HepG2 (cell line): ENCODE measurements around the gene TFG.

Source experiments
- ARID2 ChIP-seq: sonication (generic); formaldehyde crosslinking; IDR thresholded peaks from 2 replicates; pipeline ENCODE4 v1.8.1; 2022; ENCODE audit warnings: mild to moderate bottlenecking, missing genetic modification reagents, borderline replicate concordance
- POLR2A ChIP-seq, 2 experiments: IDR thresholded peaks; 2 replicates each; pipeline ENCODE4 v1.6.1; 2011; ENCODE audit warnings: low read depth in 2 of 2, low read length in 2 of 2, mild to moderate bottlenecking in 1 of 2, moderate library complexity in 1 of 2; ENCODE audit not compliant: insufficient read depth in 1 of 2
- TF ChIP-seq, protein P1 (sequence below): sonication (generic); formaldehyde crosslinking; IDR thresholded peaks from 2 replicates; pipeline ENCODE4 v1.5.0; 2020; ENCODE audit warnings: mild to moderate bottlenecking, missing genetic modification reagents, moderate library complexity
- TF ChIP-seq, protein P2 (sequence below): sonication (generic); formaldehyde crosslinking; IDR thresholded peaks from 2 replicates; pipeline ENCODE4 v1.8.1; 2022; ENCODE audit warnings: low read depth, mild to moderate bottlenecking, missing genetic modification reagents

DNA sequence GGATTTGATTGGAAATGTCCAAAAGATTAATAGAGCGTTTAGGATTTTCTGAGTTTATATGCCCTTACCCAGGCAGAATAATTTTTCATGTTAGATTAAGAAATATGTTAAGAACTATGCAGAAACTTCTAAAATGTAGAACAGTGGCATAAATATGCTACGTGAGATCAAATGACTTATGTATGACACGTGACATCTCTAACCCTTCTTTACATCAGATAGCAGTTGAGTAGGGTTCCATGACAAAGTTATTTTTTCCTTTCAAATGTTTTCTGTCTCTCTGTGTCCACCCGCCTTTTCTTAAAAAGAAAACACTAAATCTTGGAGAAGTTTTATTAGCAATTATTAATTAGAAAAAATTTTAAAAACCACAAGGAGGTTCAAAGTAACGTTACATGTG, 8.6 kb upstream of the TFG start:
- TF ChIP-seq POLR2A (IDR thresholded peaks at IDR 0.05; ENCODE audit: insufficient read depth in 1 of 2, low read depth in 2 of 2, low read length in 2 of 2) = no peak
- no peak for TF ChIP-seq ARID2 (CRISPR knock-in tag)
- TF ChIP-seq, protein P1, sequence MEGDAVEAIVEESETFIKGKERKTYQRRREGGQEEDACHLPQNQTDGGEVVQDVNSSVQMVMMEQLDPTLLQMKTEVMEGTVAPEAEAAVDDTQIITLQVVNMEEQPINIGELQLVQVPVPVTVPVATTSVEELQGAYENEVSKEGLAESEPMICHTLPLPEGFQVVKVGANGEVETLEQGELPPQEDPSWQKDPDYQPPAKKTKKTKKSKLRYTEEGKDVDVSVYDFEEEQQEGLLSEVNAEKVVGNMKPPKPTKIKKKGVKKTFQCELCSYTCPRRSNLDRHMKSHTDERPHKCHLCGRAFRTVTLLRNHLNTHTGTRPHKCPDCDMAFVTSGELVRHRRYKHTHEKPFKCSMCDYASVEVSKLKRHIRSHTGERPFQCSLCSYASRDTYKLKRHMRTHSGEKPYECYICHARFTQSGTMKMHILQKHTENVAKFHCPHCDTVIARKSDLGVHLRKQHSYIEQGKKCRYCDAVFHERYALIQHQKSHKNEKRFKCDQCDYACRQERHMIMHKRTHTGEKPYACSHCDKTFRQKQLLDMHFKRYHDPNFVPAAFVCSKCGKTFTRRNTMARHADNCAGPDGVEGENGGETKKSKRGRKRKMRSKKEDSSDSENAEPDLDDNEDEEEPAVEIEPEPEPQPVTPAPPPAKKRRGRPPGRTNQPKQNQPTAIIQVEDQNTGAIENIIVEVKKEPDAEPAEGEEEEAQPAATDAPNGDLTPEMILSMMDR (CRISPR knock-in tag) = no peak
- TF ChIP-seq, protein P2, sequence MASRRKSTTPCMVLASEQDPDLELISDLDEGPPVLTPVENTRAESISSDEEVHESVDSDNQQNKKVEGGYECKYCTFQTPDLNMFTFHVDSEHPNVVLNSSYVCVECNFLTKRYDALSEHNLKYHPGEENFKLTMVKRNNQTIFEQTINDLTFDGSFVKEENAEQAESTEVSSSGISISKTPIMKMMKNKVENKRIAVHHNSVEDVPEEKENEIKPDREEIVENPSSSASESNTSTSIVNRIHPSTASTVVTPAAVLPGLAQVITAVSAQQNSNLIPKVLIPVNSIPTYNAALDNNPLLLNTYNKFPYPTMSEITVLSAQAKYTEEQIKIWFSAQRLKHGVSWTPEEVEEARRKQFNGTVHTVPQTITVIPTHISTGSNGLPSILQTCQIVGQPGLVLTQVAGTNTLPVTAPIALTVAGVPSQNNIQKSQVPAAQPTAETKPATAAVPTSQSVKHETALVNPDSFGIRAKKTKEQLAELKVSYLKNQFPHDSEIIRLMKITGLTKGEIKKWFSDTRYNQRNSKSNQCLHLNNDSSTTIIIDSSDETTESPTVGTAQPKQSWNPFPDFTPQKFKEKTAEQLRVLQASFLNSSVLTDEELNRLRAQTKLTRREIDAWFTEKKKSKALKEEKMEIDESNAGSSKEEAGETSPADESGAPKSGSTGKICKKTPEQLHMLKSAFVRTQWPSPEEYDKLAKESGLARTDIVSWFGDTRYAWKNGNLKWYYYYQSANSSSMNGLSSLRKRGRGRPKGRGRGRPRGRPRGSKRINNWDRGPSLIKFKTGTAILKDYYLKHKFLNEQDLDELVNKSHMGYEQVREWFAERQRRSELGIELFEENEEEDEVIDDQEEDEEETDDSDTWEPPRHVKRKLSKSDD (CRISPR knock-in tag) = no peak
